ENCODE results near the gene OR51B5.

DNA sequence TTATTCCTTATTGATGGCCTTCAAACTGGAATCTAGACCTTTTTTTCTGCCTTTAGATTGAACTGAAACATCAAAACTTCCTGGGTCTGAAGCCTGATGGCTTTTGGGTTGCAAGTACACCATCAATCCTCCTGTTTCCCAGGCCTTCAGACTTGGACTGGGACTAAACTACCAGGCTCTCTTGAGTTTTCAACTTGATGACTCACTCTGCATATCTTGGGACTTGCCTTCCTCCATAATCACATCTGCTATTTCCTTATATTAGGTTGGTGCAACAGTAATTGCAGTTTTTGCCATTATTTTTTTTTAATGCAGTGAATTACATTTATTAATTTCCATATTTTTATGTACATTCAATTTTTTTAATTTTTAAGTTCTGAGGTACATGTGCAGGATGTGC lies 7.0 kb downstream of the OR51B5 start:
- TF ChIP-seq, protein P1, sequence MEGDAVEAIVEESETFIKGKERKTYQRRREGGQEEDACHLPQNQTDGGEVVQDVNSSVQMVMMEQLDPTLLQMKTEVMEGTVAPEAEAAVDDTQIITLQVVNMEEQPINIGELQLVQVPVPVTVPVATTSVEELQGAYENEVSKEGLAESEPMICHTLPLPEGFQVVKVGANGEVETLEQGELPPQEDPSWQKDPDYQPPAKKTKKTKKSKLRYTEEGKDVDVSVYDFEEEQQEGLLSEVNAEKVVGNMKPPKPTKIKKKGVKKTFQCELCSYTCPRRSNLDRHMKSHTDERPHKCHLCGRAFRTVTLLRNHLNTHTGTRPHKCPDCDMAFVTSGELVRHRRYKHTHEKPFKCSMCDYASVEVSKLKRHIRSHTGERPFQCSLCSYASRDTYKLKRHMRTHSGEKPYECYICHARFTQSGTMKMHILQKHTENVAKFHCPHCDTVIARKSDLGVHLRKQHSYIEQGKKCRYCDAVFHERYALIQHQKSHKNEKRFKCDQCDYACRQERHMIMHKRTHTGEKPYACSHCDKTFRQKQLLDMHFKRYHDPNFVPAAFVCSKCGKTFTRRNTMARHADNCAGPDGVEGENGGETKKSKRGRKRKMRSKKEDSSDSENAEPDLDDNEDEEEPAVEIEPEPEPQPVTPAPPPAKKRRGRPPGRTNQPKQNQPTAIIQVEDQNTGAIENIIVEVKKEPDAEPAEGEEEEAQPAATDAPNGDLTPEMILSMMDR (IDR thresholded peaks at IDR 0.05), result no peak
- no peak for TF ChIP-seq POLR2A (IDR thresholded peaks at IDR 0.05)
